K562 (cell line): ENCODE data around the gene COPA. TPM values are rescaled to one million over a fixed set of nuclear protein-coding genes. Genes with fewer than 3 reads are reported as not detected.

Source experiments
- CHAMP1 ChIP-seq: fragments of 450-650 bp; IDR thresholded peaks from 2 replicates; pipeline ENCODE4 v1.6.1; 2016; ENCODE audit warnings: mild to moderate bottlenecking
- CREM ChIP-seq: IDR thresholded peaks from 2 replicates; pipeline ENCODE4 v1.6.1; 2014; ENCODE audit warnings: antibody characterized with exemption, low read depth
- GABPB1 ChIP-seq: sonication (generic); formaldehyde crosslinking; IDR thresholded peaks from 2 replicates; pipeline ENCODE4 v1.8.0; 2022; ENCODE audit warnings: mild to moderate bottlenecking, missing genetic modification reagents
- HCFC1 ChIP-seq: IDR thresholded peaks from 2 replicates; pipeline ENCODE4 v1.6.1; 2012; ENCODE audit warnings: low read depth, low read length, improper control_type of control experiment
- ILK ChIP-seq: fragments of 450-650 bp; IDR thresholded peaks from 2 replicates; pipeline ENCODE4 v1.6.1; 2016; ENCODE audit warnings: missing genetic modification characterization, low read depth, mild to moderate bottlenecking, missing compliant biosample characterization, moderate library complexity, borderline replicate concordance
- MNT ChIP-seq, 2 experiments: fragments of 450-650 bp; conservative IDR thresholded peaks; 2 replicates each; pipeline ENCODE4 v1.6.1; 2017; ENCODE audit warnings: mild to moderate bottlenecking in 2 of 2, moderate library complexity in 2 of 2
- NCOA4 ChIP-seq: fragments of 450-650 bp; IDR thresholded peaks from 2 replicates; pipeline ENCODE4 v1.6.1; 2018; ENCODE audit warnings: mild to moderate bottlenecking; ENCODE audit not compliant: partially characterized antibody
- ZNF518B ChIP-seq: fragments of 250-450 bp; sonication (Bioruptor Pico); IDR thresholded peaks from 2 replicates; pipeline ENCODE4 v1.5.0; 2021; ENCODE audit warnings: mild to moderate bottlenecking, moderate library complexity
- ZSCAN32 ChIP-seq: fragments of 450-650 bp; formaldehyde crosslinking; IDR thresholded peaks from 2 replicates; pipeline ENCODE4 v1.4.0; 2020; ENCODE audit warnings: mild to moderate bottlenecking, moderate library complexity
- polyA plus RNA-seq, 8 experiments: library from polyadenylated mRNA; depleted of rRNA in 4 of 8; stranded (reverse) in 5 of 8; unstranded in 3 of 8; fragments of >200 nt; fragmentation: Nextera tagmentation in 2 of 8; fragmentation: Illumina TruSeq in 1 of 8; extraction: Ambion mirVana in 2 of 8; extraction: Trizol in 1 of 8; gene quantifications; 2 replicates each; pipeline versions ENCODE4 v1.2.1 to v1.2.3, GENCODE V29; 2011 to 2014; ENCODE audit warnings: inconsistent platforms in 1 of 8, missing spikeins in 1 of 8
- total RNA-seq, 7 experiments: library from RNA; depleted of rRNA in 6 of 7; stranded (reverse); fragments of >200 nt in 6 of 7; fragmentation: Illumina TruSeq in 2 of 7; extraction: Trizol in 2 of 7; gene quantifications; 2 replicates each; pipeline versions ENCODE4 v1.2.1 to v1.2.3, GENCODE V29; 2011 to 2021; ENCODE audit warnings: low replicate concordance in 1 of 7

Gene COPA
- total and polyA plus RNA-seq, 9 of the 15 experiments (the other 6 are each of a cell fraction or from before 2014, with no cell fraction given), result 49.8 to 222 (median 110) TPM

- TF ChIP-seq NCOA4 (no peak), MNT (conservative IDR thresholded peaks at IDR 0.05) (peak in 1 of 2 experiments; percentile 42; a peak in 1 of 4 replicates), GABPB1 (CRISPR knock-in tag) (no peak), HCFC1 (no peak), CHAMP1 (no peak), CREM (no peak), ZNF518B (CRISPR knock-in tag) (no peak), ZSCAN32 (no peak), ILK (no peak)
These were observed 51.5 kb downstream of the COPA start (continued) for GRCh38 chr1:160291248-160292220.
